Muscle of arm (tissue), 12 donors: Measurements from ENCODE around the gene POLG2. TPM values are rescaled to one million over a fixed set of nuclear protein-coding genes. Genes with fewer than 3 reads are reported as not detected.
"Not testable (repeated sequence)": the region's sequence is repeated elsewhere in the genome, so short reads cannot be mapped to it uniquely, and the experiment has no call there.

Experiments used
- DNase-seq: peaks from one replicate; pipeline ENCODE4 v3.0.0-alpha.2; 2013
- polyA plus RNA-seq, 12 donors: library from polyadenylated mRNA; unstranded; fragments of 120-200 nt; gene quantifications; one replicate each; pipeline ENCODE4 v1.2.1, GENCODE V29; 2013; ENCODE audit not compliant: insufficient read length in 12 of 12

Gene POLG2
- polyA plus RNA-seq, 12 donors = 16.3 to 41.3 (median 25.5) TPM; not detected in 1

DNA sequence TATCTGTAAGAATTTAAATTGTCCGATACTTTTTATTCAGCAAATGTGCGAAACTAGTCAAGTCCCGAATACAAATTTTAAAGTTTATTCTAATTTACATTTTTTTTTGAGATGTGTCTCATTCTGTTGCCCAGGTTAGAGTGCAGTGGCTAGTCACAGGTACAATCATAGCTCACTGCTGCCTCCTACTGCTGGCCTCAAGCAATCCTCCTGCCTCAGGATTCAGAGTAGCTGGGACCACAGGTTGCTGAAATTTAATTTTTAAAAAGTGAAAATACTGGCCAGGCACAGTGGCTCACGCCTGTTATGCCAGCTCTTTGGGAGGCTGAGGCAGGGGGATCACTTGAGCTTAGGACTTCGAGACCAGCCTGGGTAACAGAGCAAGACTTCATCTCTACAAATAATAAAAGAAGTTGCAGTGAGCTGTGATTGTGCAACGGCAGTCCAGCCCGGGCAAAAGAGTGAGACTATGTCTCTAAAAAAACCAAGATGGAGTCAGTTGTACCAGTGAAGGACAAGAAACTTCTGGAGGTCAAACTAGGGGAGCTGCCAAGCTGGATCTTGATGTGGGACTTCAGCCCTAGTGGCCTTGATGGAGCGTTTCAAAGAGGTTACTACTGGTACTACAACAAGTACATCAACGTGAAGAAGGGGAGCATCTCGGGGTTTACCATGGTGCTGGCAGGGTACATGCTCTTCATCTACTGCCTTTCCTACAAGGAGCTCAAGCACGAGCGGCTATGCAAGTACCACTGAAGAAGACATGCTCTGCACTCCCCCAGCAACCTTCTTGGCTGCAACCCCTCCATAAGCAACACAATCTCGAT, 5.6 kb downstream of the POLG2 start:
- DNase-seq = no peak

DNA sequence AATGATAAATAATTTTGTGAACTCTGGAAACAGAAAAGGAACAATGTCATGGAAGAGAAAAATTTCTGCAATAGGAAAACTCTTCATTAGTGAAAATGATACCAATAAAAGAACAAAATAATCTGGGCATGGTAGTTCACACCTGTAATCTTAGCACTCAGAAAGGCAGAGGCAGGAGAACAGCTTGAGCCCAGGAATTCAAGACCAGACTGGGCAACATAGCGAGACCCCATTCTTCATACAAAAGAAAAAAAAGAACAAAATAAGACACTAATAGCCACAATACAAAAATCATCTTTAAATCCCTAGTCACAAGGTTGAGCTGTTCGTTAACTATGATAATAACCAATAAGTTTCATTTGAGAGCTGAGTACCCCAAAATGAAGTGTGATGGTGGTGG, 8.6 kb downstream of the POLG2 start:
- DNase-seq = no peak

DNA sequence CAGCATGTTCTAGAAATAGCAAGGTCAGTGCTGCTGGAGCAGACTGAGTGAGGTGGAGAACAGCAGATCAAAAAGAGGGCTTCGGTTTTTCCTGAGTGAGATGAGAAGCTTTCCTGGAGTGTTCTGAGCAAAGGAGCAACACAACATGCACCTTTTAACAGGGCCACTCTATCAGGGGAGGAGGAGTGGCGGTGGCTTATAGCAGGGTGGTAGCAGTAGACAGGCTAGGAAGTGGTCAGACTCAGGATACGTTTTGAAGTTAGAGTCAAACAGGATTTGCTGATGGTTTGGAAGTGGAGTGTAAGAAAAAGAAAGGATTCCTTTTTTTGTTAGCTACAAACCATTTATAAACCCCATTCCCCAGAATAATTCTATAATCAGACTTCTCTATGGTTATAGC, 12.5 kb downstream of the POLG2 start:
- DNase-seq = no peak

DNA sequence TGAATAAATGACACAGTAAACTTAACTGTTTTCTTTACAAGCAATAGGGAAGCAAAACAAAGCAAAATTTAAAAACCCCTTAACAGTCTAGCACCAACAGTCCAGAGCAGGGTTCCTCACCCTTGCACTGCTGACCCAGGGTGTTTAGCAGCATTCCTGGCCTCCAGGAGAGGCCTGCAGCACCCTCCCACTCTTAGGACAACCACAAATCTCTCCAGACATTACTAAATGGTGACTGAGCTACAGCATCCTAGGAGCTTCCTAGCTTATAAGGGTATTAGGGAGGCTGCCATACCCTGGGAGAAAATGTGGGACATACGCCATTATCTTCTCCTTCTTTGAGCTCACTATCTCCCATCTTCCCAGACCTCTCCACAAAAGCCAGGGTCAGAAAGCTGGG, 15.9 kb downstream of the POLG2 start:
- DNase-seq = no peak

DNA sequence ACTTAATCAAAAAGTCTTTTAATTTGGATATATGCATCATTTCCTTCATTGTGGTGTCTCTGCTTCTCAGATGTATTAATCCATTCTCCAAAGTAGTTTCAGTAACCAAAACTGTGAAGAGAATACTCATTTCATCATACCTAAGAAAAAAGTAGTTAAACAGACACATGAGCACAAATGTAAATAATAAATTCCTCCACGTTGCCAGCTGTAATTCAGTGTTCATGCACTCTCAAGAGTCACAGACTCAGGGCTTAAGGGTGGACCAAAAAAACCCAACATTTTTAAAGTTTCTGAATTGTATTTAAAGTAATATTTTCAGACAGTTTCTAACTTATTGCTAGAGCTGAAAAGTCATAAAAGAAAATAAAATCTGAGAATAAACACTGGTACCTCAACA, 19.0 kb downstream of the POLG2 start:
- no peak for DNase-seq

DNA sequence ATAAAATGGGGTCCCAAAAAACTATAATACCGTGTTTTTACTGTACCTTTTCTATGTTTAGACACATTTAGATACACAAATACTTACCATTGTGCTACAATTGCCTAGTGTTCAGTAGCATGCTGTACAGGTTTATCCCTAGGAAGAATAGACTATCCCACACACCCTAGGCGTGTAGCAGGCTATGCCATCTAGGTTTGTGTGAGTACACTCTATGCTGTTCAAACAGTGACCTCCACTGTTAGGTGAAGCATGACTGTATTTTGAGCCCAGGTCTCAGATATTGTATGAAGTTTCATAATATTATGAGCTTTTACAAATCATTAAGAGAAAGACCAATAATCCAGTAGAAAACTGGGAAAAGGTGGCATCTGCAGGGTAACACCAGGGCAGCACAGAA, 24.3 kb downstream of the POLG2 start:
- no peak for DNase-seq

DNA sequence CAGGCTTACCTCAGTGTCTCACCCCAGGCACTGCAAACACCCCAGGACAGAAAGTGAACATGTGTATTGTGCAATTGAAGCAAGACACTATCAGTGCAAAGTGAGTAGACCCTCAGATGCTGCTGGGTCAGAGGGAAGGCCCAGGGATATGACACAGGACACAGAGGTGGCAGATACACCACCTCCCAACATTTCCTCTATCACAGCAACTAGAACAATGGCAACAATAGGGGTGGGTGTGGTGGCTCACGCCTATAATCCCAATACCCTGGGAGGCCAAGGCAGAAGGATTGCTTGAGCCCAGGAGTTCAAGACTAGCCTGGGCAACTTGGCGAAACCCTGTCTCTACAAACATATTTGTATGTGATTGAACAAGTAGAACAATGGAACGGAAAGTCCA, 25.4 kb downstream of the POLG2 start:
- DNase-seq = no peak

DNA sequence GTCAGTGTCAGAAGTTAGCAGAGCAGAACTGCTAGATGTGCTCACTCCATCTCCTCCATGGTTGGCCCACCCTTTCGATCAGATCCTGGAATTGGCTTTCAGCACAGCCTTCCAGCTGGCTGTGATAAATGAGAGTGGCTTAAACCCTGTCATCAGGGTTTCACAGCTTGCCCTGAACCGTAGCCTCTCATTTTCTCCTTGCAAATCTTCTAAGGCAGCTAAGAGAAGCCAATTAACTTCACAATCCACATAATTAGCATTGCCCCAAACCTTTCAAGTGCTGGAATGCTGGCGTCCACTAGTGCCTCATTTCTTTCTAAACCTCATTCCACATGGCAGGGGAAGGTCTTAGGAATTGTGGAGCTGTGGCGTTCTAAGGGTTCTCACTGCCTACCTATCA, 26.2 kb downstream of the POLG2 start:
- DNase-seq = no peak

DNA sequence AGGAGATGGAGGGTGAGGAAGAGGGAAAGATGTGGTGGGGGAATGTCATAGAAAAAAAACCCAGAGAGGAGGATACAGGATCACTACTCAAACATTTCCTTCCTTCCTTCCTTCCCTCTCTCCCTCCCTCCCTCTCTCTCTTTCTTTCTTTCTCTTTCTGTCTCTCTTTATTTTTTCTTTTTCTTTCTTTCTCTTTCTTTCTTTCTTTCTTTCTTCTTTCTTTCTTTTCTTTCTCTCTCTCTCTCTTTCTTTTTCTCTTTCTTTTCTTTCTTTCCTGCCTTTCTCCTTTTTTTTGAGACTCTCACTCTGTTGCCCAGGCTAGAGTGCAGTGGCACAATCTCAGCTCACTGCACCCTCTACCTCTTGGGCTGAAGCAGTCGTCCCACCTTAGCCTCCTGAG, 30.0 kb downstream of the POLG2 start:
- not testable (repeated sequence) for DNase-seq

DNA sequence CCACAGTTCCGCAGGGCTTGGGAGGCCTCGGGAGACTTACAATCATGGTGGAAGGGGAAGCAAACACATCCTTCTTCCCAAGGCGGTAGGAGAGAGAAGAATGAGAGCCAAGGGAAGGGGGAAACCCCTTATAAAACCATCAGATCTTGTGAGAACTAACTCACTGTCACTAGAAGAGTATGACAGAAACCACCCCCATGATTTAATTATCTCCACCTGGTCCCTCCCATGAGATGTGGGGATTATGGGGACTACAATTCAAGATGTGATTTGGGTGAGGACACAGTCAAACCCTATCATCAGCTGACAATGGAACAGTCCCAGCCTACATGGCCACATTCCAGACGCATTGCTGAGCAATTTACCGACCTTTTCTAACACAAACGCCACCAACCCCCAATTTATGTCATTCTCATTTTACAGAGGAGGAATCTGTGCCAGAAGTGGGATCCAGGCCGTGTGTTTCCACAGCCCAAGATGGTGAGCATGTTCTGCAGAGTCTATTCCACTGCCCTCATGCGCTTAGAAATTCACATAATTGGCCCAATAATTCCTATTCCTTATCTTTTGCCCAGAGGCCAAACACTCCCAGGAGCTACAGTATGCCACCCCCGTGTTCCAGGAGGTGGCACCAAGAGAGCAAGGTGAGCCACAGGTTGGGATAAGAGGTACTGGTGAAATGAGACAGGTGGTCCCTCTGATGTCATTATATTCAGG, 30.7 kb downstream of the POLG2 start:
- DNase-seq = no peak

DNA sequence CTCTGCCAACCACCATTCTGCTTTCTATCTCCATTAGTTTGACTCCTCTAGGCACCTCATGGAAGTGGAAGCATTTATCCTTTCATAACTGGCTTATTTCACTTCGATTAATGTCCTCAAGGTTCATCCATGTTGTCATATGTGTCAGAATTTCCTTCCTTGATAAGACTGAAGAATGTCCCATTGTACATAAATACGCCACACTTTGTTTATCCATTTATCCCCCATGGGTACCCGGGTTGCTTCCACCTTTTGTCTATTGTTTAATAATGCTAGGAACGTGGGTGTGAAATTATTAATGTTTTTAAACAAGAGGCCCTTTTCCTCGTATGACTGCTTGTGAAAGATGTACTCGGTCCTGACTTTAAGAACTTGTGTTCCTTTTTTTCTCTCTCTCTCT, 35.1 kb downstream of the POLG2 start:
- no peak for DNase-seq

DNA sequence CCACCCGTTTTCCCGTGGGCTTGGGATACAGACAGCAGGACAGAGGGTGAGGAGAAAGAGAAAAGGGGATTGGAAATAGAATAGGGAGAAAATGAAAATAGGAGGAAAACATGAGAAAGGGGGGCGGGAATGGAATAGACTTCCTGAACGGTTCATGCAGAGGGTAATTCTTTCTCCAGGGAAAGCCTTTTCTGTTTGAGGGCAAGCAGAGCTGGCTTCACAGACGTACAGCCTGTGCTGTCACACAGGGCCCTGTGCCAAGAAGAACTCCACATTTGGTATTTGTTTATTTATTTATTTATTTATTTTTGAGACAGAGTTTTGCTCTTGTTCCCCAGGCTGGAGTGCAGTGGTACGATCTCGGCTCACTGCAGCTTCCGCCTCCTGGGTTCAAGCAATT, 35.9 kb downstream of the POLG2 start:
- DNase-seq = peak; percentile 44

DNA sequence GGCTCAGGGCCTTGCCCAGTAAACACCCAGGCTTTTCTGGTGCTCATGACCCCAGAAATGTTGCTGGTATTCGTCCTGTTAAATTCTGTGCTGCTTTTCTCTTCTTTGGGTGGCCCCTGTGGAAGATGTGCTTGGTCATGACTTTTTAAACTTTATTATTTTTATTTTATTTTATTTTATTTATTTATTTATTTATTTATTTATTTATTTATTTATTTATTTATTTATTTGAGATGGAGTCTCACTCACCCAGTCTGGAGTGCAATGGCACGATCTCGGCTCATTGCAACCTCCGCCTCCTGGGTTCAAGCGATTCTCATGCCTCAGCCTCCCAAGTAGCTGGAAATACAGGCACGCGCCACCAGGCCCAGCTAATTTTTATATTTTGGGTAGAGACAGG, 37.0 kb downstream of the POLG2 start:
- not testable (repeated sequence) for DNase-seq

DNA sequence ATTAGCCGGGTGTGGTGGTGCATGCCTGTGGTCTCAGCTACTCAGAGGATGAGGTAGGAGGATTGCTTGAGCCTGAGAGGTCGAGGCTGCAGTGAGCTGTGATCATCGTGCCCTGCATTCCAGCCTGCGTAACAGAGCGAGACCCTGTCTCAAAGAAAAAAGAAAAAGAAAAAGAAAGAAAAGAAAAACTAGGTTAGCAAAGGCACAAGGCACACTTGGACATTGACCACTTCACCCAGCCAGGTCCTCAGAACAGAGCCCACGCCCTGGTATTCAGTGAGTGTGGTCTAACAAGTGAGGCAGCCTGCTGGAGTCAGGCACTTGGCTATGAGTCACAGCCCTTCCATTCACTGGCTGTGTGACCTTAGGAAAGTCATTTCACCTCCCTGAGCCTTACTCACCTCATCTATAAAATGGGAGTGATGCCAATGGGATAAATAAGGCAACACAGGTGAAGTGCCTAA, 37.5 kb downstream of the POLG2 start:
- no peak for DNase-seq

DNA sequence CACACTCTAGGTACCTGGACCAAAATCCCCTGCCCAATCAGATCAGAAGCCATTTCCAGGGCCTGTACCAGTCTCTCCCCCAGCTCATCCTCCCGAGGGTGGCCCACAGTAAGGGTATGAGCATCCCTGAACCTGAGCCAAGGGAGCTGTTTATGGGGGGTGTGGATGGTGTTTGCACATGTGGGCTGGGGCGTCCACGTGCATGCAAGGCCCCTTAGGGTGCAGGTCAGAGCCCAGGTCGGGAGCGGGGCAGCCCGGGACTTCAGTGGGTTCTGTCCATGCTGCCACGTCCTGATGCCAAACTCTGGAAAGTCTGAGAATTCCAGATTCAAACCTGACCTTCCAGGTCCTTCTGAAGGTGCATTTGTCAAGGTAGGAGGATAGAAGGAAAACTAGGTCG, 38.1 kb downstream of the POLG2 start:
- DNase-seq = no peak

DNA sequence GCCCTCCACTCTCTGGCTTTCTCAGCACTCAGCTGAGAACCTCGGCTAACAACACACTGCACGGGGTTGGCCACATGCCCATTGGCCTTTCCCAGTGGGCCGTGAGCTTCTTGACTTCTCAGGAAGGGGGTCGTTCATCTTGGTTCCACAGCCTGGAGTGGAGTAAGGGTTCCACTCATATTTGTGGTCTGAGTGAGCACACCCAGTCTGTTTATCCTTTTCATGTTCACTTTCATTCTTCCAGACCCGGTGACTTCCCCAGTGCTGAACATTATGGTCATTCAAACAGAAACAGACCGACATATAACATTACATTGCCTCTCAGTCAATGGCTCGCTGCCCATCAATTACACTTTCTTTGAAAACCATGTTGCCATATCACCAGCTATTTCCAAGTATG, 39.7 kb downstream of the POLG2 start:
- DNase-seq = no peak

DNA sequence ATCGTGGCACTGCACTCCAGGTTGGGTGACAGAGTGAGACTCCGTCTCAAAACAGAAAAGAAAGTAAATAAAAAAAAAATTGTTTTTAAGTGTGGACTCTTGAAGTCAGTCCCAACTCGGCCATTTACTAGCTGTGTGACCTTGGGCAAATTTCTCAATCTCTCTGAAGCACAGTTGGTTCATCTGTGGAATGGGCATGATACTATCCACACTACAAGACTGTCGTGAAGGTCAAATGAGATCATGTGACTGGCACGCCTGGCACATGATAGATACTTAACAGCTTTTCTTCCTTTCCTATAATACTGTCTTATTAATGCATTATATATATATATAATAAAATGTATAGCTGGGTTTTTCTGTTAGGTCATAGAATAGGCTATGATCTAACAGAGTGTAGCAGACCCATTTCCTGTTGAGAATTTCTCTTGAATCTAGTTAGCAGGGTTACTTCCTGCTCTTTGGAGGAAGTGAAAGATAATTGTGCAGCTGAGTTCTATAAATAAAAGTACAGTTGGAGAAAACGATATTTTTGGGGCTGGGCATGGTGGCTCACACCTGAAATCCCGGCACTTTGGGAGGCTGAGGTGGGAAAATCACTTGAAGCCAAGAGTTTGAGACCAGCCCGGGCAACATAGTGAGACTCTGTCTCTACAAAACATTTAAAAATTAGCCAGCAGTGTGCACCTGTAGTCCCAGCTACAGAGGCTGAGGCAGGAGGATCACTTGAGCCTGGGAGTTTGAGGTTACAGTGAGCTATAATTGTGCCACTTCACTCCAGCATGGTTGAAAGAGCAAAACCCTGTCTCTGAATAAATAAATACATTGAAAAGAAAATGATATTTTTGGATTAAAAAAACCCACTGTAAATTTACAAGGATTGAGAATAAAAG, 40.6 kb downstream of the POLG2 start:
- no peak for DNase-seq

DNA sequence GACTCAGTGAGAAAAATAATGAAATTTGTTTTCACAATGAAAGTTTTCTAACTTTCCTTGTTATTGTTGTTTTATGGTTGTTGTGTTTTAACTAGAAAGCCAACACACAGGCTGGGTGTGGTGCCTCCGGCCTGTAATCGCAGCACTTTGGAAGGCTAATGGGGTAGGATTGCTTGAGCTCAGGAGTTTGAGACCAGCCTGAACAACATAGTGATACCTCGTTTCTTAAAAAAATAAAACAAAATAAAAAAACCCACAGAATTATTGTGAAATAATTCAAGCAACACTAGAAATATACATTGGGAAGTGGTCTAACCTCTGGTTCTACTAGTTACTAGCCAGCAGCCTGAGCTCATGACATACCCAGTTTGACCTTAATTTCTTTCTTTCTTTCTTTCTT, 47.3 kb downstream of the POLG2 start:
- DNase-seq = no peak

DNA sequence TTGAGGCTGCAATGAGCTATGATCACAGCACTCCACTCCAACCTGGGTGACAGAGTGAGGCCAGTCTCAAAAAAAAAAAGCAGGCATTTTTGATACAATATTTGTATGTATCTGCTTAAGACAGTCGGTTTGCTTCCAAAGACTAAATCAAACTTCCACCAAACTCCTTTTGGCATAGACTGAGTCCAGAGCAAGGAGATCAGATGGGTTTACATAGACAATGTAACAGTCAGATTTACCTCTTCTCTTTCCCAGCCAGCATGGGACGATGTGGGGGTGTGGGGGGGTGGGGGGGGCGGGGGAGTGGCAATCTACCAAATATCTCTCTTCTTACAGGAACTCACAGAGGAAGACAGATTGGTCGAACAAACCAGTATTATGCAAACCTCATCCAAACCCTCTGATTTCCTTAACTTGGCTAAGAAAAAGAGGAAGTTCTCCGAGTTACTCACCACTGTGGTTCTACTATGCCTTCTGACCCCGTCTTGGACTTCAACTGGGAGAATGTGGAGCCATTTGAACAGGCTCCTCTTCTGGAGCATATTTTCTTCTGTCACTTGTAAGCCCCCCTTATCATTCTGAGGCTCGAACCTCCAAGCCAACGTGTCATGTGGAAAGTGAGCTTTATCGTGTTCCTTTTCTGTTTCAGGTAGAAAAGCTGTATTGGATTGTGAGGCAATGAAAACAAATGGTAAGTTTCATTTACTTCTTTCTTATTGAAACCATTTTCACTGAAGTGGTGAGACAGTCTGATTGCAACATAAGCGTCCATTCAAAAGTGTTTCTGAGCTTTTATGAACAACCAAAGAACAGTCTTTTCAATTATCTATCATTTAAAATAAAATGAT, 48.0 kb downstream of the POLG2 start, which contains the start of gene MILR1:
Gene MILR1 (plus strand): TSS at position 451 of the 848 bp plus-strand sequence. CDS start 54 bp downstream, at position 505.
- peak; percentile 15 for DNase-seq

DNA sequence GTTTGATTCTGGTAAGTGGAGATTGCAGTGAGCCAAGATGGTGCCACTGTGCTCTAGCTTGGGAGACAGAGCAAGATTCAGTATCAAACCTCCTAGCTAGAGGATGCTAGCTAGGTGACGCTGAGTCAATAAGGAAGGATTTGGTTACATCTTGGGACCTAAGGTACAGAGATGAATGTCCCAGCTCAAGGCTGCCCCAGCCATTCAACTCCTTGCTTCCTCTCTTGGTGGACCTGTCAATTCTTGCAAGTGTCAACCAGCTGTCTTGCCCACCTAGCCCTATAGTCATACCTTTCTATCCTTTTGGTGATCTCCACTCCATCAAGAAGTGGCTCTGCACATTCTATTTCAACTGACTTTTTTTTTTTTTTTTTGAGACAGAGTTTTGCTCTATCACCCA, 49.3 kb downstream of the POLG2 start:
- DNase-seq = no peak

DNA sequence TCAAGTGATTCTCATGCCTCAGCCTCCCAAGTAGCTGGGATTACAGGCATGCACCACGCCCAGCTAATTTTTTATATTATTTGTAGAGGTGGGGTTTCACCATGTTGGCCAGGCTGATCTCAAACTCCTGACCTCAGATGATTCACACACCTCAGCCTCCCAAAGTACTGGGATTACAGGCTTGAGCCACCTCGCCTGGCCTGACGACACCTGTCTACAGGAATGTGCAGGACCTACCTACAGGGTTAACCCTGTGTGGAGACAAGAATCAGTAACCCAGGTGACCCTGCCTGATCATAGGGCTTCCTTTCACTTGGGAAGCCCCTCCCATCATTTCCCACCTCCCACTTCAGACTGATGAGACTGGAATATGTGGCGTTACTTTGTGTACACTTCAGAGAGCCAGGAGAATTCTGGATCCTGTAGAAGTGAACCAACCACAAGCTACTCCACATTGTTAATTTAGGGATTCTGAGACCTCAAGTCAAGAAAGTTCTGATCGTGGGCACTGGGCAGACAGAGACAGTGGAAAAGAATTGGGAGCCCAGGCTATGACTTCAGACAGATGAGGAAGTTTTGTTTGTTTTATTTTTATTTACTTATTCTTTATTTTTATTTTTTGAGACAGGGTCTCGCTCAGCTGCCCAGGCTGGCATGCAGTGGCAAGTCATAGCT, 53.6 kb downstream of the POLG2 start:
- DNase-seq = no peak
